Left ventricle myocardium inferior (tissue), 1 donor: ENCODE data around the gene OR2A5. TPM values are rescaled to one million over a fixed set of nuclear protein-coding genes. Genes with fewer than 3 reads are reported as not detected.
A peak's percentile ranks its signal among the peaks of the same experiment; 100 is the strongest.

ENCODE experiments used
- DNase-seq: peaks from one replicate; pipeline ENCODE4 v3.0.0-alpha.2; 2020
- H3K27ac ChIP-seq: fragments of 200-600 bp; replicated peaks from 2 replicates; pipeline ENCODE4 v1.8.0; 2021
- H3K27me3 ChIP-seq: fragments of 200-600 bp; 2 replicates; pipeline ENCODE4 v1.8.0; 2021; ENCODE audit warnings: low read depth
- H3K36me3 ChIP-seq: fragments of 200-600 bp; 2 replicates; pipeline ENCODE4 v1.8.0; 2021
- H3K4me1 ChIP-seq: fragments of 200-600 bp; 2 replicates; pipeline ENCODE4 v1.8.0; 2021
- H3K4me3 ChIP-seq: fragments of 200-600 bp; 2 replicates; pipeline ENCODE4 v1.8.0; 2021; ENCODE audit warnings: mild to moderate bottlenecking, moderate library complexity
- H3K9me3 ChIP-seq: fragments of 200-600 bp; replicated peaks from 2 replicates; pipeline ENCODE4 v1.8.0; 2021
- intact Hi-C: fragments of 100-400 bp; cut with micrococcal nuclease; formaldehyde crosslinking; loops from one replicate; pipeline ENCODE4 v1.11.0; 2022
- total RNA-seq: library from RNA; stranded (reverse); fragmentation: NEBNext Ultra II Directional; extraction: Animal tissue kit (Norgen Biotek cat#: 25700); gene quantifications from one replicate; pipeline ENCODE4 v1.2.1, GENCODE V29; 2021
- TF ChIP-seq, protein P1 (sequence below): fragments of 200-600 bp; IDR thresholded peaks from 2 replicates; pipeline ENCODE4 v1.8.0; 2021; ENCODE audit warnings: antibody characterized with exemption, mild to moderate bottlenecking, borderline replicate concordance
- donor health status: DM: no; HTN: yes; CAD: no; lungs with severe emphysema.

The OR2A5 gene
- total RNA-seq, 1 donor from 2014 or later: not detected

DNA sequence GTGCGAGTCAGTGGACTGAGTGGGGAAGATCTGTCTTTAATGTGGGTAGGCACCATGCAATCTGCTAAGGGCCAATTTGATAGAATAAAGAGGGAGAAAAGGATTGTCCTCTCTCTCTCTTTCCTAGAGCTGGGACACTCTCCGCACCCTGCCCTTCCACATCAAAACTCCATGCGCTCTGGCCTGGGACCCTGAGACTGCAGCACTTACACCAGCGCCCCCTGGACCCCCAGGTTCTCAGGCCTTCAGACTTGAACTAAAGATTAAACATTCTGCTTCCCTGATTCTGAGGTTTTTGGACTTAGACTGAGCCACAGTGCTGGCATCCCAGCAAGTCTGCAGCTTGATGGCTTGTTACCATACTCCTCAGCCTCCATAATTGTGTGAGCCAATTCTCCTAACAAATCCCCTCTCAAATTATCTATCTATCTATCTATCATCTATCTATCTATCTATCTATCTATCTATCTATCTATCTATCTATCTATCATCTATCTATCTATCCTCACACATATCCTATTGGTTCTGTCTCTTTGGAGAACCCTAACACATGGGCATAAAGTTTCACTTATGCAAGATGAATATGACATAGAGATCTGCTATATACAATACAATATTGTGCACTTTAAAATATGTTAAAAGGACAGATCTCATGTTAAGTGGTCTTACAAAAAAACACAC, 22.4 kb upstream of the OR2A5 start:
- TF ChIP-seq, protein P1, sequence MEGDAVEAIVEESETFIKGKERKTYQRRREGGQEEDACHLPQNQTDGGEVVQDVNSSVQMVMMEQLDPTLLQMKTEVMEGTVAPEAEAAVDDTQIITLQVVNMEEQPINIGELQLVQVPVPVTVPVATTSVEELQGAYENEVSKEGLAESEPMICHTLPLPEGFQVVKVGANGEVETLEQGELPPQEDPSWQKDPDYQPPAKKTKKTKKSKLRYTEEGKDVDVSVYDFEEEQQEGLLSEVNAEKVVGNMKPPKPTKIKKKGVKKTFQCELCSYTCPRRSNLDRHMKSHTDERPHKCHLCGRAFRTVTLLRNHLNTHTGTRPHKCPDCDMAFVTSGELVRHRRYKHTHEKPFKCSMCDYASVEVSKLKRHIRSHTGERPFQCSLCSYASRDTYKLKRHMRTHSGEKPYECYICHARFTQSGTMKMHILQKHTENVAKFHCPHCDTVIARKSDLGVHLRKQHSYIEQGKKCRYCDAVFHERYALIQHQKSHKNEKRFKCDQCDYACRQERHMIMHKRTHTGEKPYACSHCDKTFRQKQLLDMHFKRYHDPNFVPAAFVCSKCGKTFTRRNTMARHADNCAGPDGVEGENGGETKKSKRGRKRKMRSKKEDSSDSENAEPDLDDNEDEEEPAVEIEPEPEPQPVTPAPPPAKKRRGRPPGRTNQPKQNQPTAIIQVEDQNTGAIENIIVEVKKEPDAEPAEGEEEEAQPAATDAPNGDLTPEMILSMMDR: no peak
- H3K36me3 ChIP-seq: no peaks in the 10 kb centered on the region
- intact Hi-C loops: no loop called here
- DNase-seq: no peak
- H3K9me3 ChIP-seq: no peaks in the 10 kb centered on the region
- H3K27me3 ChIP-seq: no peaks in the 10 kb centered on the region
- no peaks in the 10 kb centered on the region for H3K4me1 ChIP-seq
- H3K27ac ChIP-seq: no peak overlapping the region
- no peak overlapping the region for H3K4me3 ChIP-seq

- intact Hi-C loops: no loop called here
- no peak for DNase-seq
- Histone ChIP-seq H3K27me3 (no peaks in the 10 kb centered on the region), H3K36me3 (no peaks in the 10 kb centered on the region), H3K4me3 (no peak overlapping the region), H3K4me1 (no peaks in the 10 kb centered on the region), H3K9me3 (no peaks in the 10 kb centered on the region), H3K27ac (no peak overlapping the region)
- TF ChIP-seq, protein P1: peak; percentile 69
Measured at GRCh38 chr7:144027070-144027469, 21.7 kb upstream of the OR2A5 start.

- no peaks in the 10 kb centered on the region for H3K4me1 ChIP-seq
- no peak for DNase-seq
- H3K9me3 ChIP-seq: no peaks in the 10 kb centered on the region
- no peaks in the 10 kb centered on the region for H3K27me3 ChIP-seq
- H3K36me3 ChIP-seq: no peaks in the 10 kb centered on the region
- H3K27ac ChIP-seq: no peak overlapping the region
- intact Hi-C loops: no loop called here
- TF ChIP-seq, protein P1: no peak
- no peak overlapping the region for H3K4me3 ChIP-seq
Measured at GRCh38 chr7:144027974-144028373, 20.8 kb upstream of the OR2A5 start.

DNA sequence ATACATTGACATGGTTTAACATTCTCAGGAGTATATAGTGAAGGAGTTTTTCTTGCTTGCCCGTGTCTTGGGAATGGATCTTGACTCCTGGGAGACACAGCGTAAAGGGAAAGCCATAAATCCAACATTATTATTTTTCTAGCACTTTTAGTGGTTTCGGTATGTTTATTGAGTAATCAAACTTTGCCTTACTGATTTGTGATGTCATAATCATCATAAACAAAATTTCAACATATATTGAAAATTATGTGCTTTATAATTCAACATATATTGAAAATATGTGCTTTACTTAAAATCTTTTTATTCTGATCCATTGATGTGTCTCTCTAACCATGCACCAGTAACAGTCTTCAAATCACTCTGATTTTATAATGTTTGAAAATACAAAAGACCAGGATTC, 20.2 kb upstream of the OR2A5 start:
- H3K4me1 ChIP-seq: no peaks in the 10 kb centered on the region

DNA sequence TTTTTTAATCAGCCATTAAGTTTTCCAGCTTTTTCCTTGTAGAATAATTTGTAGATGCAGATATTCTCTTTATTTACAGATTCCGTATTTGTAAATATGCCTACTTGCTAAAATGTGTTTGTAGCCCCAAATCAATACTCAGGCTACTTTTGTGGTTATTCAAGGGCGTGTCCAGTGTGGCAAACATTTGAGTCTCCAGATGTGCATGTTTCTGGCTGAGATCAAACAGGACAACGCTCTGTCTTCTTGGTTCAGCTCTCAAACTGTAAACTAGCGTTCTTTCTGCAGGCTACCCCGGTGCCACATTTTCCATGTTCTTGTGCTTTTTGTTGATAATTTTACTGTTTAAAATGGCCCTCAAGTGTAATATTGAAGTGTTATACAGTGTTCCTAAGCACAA, 16.2 kb upstream of the OR2A5 start:
- no peaks in the 10 kb centered on the region for H3K27me3 ChIP-seq
- peaks cover 4% of the 10 kb centered on the region for H3K4me1 ChIP-seq
- no peaks in the 10 kb centered on the region for H3K36me3 ChIP-seq
- intact Hi-C loops: no loop called here
- TF ChIP-seq, protein P1: no peak
- H3K27ac ChIP-seq: no peak overlapping the region
- H3K9me3 ChIP-seq: no peaks in the 10 kb centered on the region
- DNase-seq: no peak
- H3K4me3 ChIP-seq: no peak overlapping the region

More for the DNA sequence above, 20.2 kb upstream of the OR2A5 start:
- no peaks in the 10 kb centered on the region for H3K27me3 ChIP-seq
- no peak for DNase-seq
- H3K4me3 ChIP-seq: no peak overlapping the region
- H3K9me3 ChIP-seq: no peaks in the 10 kb centered on the region
- intact Hi-C loops: no loop called here
- no peaks in the 10 kb centered on the region for H3K36me3 ChIP-seq
- TF ChIP-seq, protein P1: no peak
- no peak overlapping the region for H3K27ac ChIP-seq
